Thymus (tissue), 11 donors: ENCODE data around the gene MYMX. TPM values are rescaled to one million over a fixed set of nuclear protein-coding genes. Genes with fewer than 3 reads are reported as not detected.

Experiments
- DNase-seq, 9 donors: peaks; one replicate each; pipeline ENCODE4 v3.0.0-alpha.2; 2013; ENCODE audit warnings: low spot score in 9 of 9, low read depth in 6 of 9, missing footprints in 1 of 9
- H3K27ac ChIP-seq, 2 donors: one replicate each; pipeline ENCODE4 v1.5.1; 2013; ENCODE audit warnings: control low read depth in 1 of 2, low read depth in 1 of 2, low read length in 1 of 2, mild to moderate bottlenecking in 1 of 2, moderate library complexity in 1 of 2
- H3K27me3 ChIP-seq, 2 donors: one replicate each; pipeline ENCODE4 v1.5.1; 2013; ENCODE audit warnings: low read length in 1 of 2; ENCODE audit not compliant: control insufficient read depth in 2 of 2, insufficient read depth in 1 of 2
- H3K36me3 ChIP-seq, 2 donors: one replicate each; pipeline ENCODE4 v1.5.1; 2013; ENCODE audit warnings: low read length in 1 of 2, mild to moderate bottlenecking in 1 of 2, moderate library complexity in 1 of 2; ENCODE audit not compliant: control insufficient read depth in 2 of 2, insufficient read depth in 2 of 2
- H3K4me1 ChIP-seq, 2 donors: one replicate each; pipeline ENCODE4 v1.5.1; 2013; ENCODE audit warnings: low read length in 2 of 2; ENCODE audit not compliant: control insufficient read depth in 2 of 2, insufficient read depth in 2 of 2
- H3K4me3 ChIP-seq, 2 donors: one replicate each; pipeline ENCODE4 v1.5.1; 2013; ENCODE audit warnings: low read length in 2 of 2, control low read depth in 1 of 2, mild to moderate bottlenecking in 1 of 2
- H3K9me3 ChIP-seq, 2 donors: one replicate each; pipeline ENCODE4 v1.5.1; 2013; ENCODE audit warnings: low read length in 1 of 2, mild to moderate bottlenecking in 1 of 2; ENCODE audit not compliant: control insufficient read depth in 2 of 2, insufficient read depth in 1 of 2
- WGBS: extraction: QIAGEN DNeasy Blood & Tissue Kit; methylation state at CpG from one replicate; pipeline ENCODE4 v1.1.7; 2013; 5-methylcytosine and 5-hydroxymethylcytosine counted together
- polyA plus RNA-seq: library from polyadenylated mRNA; stranded (reverse); fragments of 200-250 nt; gene quantifications from one replicate; pipeline ENCODE4 v1.2.3, GENCODE V29; 2013
- total RNA-seq: library from RNA; stranded (reverse); fragments of 120-200 nt; gene quantifications from one replicate; pipeline ENCODE4 v1.2.4, GENCODE V29; 2013
- donor health status: healthy.

MYMX gene
- total and polyA plus RNA-seq, 2 donors, result 0.80 to 1.7 TPM

DNA sequence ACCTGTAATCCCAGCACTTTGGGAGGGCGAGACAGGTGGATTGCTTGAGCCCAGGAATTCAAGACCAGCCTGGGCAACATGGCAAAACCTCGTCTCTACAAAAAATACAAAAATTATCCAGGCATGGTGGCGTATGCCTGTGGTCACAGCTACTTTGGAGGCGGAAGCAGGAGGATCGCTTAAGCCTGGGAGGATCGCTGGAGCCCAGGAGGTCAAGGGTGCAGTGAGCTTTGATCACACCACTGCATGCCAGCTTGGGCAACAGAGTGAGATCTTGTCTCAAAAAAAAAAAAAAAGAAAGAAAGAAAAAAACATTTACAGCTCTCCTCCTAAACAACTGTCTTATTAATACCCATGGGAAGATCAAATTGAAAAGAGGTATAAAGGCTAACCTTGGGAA lies 8.8 kb upstream of the MYMX start:
- H3K36me3 ChIP-seq, result no peaks in the 10 kb centered on the region
- H3K4me1 ChIP-seq, result no peaks in the 10 kb centered on the region
- DNase-seq, result no peak
- H3K27ac ChIP-seq, result no peak overlapping the region
- no peak overlapping the region for H3K4me3 ChIP-seq
- no peaks in the 10 kb centered on the region for H3K9me3 ChIP-seq
- 96% methylated on average over 6 of the region's 6 CpGs for WGBS
- H3K27me3 ChIP-seq, result no peaks in the 10 kb centered on the region

DNA sequence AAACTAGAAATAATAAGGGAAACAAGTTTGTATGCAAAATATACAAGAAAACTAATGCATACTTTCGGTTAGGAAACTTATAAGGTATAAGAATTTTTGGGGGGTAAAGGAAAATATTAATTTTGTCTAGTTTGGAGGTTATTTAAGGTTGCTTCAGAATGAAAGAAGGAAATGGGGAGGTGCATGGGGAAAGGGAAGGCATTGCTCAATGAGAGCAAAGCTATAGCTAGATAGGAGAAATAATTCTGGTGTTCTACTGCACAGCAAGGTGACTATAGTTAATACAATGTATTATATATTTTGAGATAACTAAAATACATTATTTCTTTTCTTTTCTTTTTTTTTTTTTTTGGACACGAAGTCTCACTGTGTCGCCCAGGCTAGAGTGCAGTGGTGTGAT lies 5.4 kb upstream of the MYMX start:
- 99% methylated on average over 3 of the region's 3 CpGs for WGBS
- DNase-seq, result no peak
- Histone ChIP-seq H3K27ac (no peak overlapping the region), H3K4me3 (no peak overlapping the region), H3K27me3 (no peaks in the 10 kb centered on the region), H3K9me3 (no peaks in the 10 kb centered on the region), H3K4me1 (peaks cover 5% of the 10 kb centered on the region in 2 donors), H3K36me3 (no peaks in the 10 kb centered on the region)

DNA sequence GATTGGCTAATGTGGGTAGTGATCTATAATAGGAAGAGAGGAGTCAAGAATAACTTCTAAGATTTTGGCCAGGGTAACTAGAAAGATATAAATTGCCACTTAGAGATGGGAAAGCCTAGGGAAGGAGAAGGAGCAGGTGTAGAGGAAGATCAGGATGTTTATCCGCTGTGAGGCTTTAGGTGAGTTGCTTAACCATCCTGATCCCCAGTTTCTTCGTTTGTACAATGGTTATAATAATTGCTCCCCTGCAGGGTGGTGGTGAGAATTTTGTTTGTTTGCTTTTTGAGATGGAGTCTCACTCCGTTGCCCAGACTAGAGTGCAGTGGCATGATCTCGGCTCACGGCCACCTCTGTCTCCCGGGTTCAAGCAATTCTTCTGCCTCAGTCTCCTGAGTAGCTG lies 2.4 kb upstream of the MYMX start:
- Histone ChIP-seq H3K4me3 (no peak overlapping the region), H3K36me3 (no peaks in the 10 kb centered on the region), H3K4me1 (peaks cover 30 to 36% of the 10 kb centered on the region in 2 donors), H3K27ac (no peak overlapping the region), H3K9me3 (no peaks in the 10 kb centered on the region), H3K27me3 (no peaks in the 10 kb centered on the region)
- 96% methylated on average over 6 of the region's 6 CpGs for WGBS
- DNase-seq, result no peak

DNA sequence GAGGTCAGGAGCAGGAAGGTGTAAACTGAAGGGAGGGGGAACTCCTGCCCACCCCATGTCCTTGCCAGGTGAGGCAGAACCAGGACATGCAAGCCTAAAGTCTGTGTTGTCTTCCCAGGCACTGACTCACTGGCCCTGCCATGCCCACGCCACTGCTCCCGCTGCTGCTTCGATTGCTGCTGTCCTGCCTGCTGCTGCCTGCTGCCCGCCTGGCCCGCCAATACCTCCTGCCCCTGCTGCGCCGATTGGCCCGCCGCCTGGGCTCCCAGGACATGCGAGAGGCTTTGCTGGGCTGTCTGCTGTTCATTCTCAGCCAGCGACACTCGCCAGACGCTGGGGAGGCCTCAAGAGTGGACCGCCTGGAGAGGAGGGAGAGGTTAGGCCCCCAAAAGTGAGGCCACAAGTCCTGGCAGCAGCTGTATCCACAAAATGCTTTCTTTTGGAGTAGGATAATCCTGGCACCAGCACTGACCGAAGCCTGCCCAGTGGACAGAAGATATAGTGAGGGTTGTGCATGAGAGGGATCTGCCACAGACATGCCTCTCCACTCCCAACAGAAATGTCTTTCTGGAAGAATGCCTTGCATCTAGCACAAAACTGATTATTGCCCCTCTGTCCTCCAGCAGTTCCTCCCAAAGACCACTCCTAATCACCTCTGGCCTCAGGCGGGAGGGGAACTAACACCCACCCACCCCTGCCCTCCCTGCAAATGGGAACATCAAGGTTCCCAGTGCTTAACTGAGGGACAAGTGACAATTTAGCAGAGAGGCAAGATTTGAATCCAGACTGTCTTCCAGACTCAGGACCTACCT lies 812 bp downstream of the MYMX start:
- Histone ChIP-seq H3K27ac (peak overlapping the region in 1 of 2 donors; percentile 89), H3K4me3 (no peak overlapping the region), H3K9me3 (no peaks in the 10 kb centered on the region), H3K36me3 (no peaks in the 10 kb centered on the region), H3K27me3 (no peaks in the 10 kb centered on the region), H3K4me1 (peaks cover 53 to 67% of the 10 kb centered on the region in 2 donors)
- no peak for DNase-seq
- WGBS, result 96% methylated on average over 16 of the region's 16 CpGs

DNA sequence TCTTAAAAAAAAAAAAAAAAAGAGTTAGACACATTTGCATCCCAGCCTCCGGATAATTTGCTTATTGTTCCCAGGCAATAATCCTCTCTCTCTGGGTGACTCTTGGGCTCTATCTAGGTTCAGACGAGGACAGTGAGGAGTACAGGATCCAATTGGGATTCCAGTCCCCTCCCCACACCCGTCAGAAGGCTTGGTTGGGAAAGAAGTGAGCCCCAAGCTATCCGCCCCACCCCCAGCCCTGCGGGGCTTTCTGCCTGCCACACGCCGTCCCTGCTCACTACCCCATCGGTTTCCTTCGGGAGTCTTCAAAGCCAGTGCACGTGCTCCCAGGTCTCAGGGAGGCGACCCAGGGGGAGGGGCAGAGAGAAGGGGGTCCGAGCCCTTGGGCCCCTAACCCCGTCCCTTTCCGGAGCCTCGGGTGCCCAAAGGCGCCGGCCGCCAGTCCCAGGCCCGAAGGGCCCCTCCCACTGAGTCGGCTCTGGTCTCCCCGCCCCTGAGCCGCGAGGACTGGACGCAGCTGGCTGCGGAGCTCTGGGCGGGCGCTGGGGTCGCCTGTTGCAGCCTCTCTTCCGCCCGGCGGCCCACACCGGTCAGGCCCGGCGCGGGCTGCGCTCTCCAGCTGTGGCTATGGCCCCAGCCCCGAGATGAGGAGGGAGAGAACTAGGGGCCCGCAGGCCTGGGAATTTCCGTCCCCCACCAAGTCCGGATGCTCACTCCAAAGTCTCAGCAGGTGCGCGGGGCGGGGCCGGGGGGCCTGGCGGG lies 2.5 kb downstream of the MYMX start:
- no peaks in the 10 kb centered on the region for H3K27me3 ChIP-seq
- peak in 3 of 9 donors; percentile 62 to 81 (median 69) for DNase-seq
- H3K9me3 ChIP-seq, result no peaks in the 10 kb centered on the region
- WGBS, result 2% methylated on average over 45 of the region's 45 CpGs
- H3K27ac ChIP-seq, result peak overlapping the region; percentile 36 to 89
- H3K4me3 ChIP-seq, result peak overlapping the region; percentile 44 to 49
- H3K4me1 ChIP-seq, result peaks cover 56 to 77% of the 10 kb centered on the region in 2 donors
- no peaks in the 10 kb centered on the region for H3K36me3 ChIP-seq

DNA sequence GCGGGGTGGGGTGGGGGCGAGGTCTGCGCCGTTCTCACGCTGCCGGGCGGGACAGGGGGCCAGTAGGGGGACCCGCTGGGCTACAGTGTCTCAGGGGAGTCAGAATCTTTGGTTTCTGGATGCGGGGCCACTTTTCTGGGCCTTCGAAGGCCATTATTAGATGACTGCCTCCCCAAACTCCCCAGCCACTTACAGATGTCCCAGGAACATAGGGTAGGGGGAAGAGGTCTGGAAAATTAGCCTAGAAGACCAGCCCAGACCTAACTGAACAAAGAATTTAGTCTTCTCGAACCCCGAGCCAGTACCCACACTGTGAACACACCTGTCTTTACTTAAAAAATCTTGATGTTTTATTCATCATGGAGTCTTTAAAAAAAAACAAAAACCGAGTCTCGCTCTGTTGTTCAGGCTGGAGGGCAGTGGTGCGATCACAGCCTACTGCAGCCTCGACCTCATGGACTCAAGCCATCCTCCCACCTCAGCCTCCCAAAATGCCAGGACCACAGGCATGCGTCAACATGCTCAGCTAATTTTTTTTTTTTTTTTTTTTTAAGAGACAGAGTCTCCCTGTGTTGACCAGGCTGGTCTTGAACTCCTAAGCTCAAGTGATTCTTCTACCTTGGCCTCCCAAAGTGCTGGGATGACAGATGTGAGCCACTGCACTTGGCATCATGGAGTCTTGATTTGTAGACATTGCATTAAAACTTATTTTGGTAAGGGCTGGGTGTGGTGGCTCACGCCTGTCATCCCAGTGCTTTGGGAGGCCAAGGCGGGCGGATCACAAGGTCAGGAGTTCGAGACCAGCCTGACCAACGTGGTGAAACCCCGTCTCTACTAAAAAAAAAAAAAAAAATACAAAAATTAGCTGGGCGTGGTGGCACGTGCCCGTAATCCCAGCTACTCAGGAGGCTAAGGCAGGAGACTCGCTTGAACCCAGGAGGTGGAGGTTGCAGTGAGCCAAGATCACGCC lies 3.4 kb downstream of the MYMX start:
- Histone ChIP-seq H3K4me3 (peak overlapping the region; percentile 44 to 49), H3K9me3 (no peaks in the 10 kb centered on the region), H3K4me1 (peaks cover 56 to 86% of the 10 kb centered on the region in 2 donors), H3K36me3 (no peaks in the 10 kb centered on the region), H3K27me3 (no peaks in the 10 kb centered on the region), H3K27ac (peak overlapping the region; percentile 25 to 89)
- DNase-seq, result no peak
- WGBS, result 61% methylated on average over 28 of the region's 28 CpGs

DNA sequence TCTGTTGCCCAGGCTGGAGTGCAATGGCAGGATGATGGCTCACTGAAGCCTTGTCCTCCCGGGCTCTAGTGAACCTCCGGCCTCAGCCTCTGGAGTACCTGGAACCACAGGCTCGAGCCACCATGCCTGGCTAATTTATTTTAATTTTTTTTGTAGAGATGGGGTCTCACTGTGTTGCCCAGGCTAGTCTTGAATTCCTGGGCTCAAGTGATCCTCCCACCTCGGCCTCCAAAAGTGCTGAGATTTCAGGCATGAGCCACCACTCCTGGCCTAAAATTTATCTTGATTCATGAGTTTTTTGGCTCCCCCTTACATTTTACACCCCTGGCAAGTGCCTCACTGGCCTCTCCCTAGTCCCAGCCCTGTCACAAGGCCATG lies 4.2 kb downstream of the MYMX start:
- over 99% methylated on average over 4 of the region's 4 CpGs for WGBS
- DNase-seq, result no peak
- H3K27ac ChIP-seq, result peak overlapping the region; percentile 74 to 91
- H3K9me3 ChIP-seq, result no peaks in the 10 kb centered on the region
- peaks cover 56 to 92% of the 10 kb centered on the region in 2 donors for H3K4me1 ChIP-seq
- H3K36me3 ChIP-seq, result no peaks in the 10 kb centered on the region
- H3K27me3 ChIP-seq, result no peaks in the 10 kb centered on the region
- no peak overlapping the region for H3K4me3 ChIP-seq

DNA sequence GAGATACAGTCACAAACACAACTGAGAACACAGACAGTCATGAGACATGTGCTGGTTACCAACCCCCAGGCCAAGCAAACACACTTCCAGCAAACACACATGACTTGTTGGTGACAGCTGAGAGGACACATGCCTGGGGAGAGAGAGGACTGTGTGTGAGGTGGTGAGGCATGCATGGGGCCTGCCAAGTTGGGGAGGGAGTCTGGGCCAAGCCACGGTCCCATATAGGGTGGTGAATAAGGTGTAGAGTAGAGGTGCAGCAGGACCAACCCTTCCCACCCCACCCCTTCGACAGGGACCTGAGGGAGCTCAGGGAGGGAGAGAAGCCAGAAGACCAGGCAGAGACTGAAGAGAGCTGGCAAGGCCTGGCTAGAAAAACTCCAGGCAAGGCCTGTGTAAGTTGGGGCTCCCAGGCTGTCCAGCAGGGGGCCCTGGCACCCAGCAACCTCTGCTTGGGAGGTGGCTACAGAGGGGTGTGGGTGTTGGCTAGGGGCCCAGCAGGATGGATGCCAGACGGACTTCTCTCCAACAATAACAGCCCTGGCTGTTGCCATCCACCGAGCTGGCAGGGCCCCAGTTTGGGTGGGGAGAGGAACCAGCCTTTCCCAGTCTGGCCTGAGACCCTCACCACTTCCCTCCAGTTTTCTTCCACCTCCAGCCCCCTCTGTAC lies 4.7 kb downstream of the MYMX start:
- Histone ChIP-seq H3K9me3 (no peaks in the 10 kb centered on the region), H3K27ac (peak overlapping the region; percentile 74 to 91), H3K4me1 (peaks cover 57 to 92% of the 10 kb centered on the region in 2 donors), H3K4me3 (no peak overlapping the region), H3K36me3 (peaks cover 0 to 3% of the 10 kb centered on the region in 2 donors), H3K27me3 (no peaks in the 10 kb centered on the region)
- DNase-seq, result peak in 5 of 9 donors; percentile 68 to 88 (median 76)
- WGBS, result 12% methylated on average over 4 of the region's 4 CpGs
